Skeletal muscle cell (primary cell): ENCODE measurements around the gene RTP3.
"Not testable (repeated sequence)": the region's sequence is repeated elsewhere in the genome, so short reads cannot be mapped to it uniquely, and the experiment has no call there.

Experiments
- DNase-seq: peaks from one replicate; pipeline ENCODE4 v3.0.0-alpha.2; 2010; ENCODE audit warnings: low read depth
- H3K4me3 ChIP-seq: 2 replicates; pipeline ENCODE4 v1.5.1; 2011; ENCODE audit warnings: low read depth, mild to moderate bottlenecking, control low read depth, low read length, moderate library complexity

Gene RTP3

DNA sequence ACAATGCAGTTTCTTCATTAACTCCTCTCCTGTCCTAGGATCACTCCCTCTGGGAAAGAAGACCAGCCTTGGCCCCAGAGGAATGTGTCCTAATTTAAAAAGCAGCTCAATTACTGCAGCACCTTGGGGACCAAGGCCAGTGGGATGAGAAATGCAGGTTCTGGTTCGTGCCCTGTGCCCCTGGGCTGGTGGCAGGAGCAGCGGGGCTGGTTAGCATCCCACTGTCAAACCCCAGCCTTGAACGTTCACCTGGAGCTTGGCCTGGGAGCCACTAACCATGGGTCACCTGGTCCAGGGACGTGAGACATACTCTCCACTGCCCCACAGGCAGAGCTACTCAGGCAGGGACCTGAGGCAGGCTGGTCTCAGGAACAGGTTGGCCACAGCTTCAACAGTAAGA lies 8.4 kb upstream of the RTP3 start:
- DNase-seq, result no peak
- H3K4me3 ChIP-seq, result no peak overlapping the region

DNA sequence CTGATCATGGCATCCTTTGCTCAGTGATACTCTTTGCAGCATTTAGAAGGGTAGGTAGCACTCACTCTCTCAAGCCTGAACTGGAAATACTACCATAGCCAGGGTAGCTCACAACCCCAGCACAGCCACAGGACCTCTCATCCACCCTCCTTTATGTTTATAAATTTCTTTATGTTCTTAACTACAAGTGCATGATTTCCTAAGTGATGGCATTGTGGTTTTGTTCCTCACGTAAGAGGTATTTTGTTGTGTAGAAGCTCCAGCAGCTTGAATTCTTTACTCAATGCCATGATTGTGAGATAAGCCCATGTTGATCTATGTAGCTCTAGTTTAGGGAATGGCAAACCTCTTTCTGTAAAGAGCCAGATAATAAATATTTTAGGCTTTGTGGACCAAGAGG lies 7.9 kb upstream of the RTP3 start:
- no peak for DNase-seq
- no peak overlapping the region for H3K4me3 ChIP-seq

DNA sequence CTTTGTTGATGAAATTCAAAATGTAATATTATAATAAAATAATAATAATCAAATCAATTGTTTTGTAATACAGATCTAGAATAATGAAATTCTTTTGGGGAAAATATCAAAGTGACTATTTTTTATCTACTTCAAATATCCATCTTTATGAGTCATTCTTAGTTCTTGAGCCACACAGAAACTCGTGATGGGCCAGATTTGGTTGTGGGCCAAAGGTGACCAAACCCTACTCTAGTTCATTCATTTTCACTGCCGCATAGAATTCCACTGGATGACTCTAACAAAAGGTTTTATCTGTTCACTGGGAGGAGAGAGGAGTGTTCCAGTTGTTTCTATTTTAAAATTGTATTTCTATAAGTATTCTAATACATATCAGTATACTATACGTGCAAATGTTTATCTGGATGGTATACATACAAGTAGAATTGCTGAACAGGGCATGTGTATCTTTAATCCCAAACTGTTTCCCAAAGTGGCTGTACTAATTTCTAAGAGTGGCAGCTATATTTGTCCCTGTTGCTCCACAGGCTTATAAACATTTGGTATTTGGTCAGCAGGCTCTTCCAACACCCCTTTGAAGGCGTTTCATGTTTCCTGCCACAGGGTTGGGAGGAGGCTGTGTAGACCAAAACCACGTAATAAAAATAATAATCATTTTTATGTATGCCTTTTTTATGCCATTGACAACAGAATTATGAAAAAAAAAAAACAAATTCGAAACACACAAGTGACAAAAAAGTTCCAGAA lies 7.3 kb upstream of the RTP3 start:
- no peak for DNase-seq
- H3K4me3 ChIP-seq, result no peak overlapping the region

DNA sequence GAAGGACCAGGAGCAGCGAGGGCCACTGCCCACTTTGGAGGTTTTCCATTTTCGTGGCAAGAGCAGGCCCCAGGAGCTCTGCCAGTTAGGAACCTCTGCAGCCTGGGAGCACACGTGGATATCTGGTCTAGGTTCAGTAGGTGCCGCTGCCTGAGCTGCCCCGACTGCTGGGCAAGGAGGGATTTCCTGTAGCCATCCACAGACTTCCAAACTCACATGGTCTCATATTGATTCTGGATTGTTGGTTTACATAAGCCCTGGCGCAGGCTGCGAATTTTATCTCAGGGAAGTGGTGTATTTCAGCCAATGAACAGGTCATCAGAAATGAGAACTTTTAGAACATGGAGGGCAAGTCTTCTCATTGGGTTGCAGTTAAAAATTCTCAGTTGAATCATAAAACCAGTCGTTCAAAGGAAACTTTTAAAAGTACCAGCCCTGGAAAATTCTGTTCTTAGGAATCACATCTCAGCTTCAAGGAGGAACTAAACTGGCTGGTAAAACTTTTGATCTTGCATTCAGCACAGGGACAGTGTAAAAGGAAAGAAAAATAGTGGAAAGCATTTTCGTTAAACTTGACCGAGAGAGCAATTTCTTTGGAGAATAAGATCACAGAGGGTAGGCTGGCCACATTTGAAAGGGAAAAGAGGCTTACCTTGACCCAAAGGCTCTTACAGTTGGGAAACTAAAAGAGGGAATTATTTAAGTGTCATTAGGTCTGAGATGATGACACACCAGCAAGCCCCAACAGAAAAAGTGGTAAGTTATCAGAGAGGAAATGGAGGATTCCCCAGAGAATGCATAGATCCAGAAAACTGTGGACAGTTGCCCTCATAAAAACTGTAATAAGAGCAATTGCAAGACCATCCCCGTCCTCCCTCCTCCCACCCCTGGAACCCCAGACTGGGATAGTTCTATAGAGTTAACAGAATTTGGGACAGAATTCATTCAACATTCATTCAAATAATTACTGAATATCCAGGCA lies 6.4 kb upstream of the RTP3 start:
- DNase-seq, result no peak
- no peak overlapping the region for H3K4me3 ChIP-seq

DNA sequence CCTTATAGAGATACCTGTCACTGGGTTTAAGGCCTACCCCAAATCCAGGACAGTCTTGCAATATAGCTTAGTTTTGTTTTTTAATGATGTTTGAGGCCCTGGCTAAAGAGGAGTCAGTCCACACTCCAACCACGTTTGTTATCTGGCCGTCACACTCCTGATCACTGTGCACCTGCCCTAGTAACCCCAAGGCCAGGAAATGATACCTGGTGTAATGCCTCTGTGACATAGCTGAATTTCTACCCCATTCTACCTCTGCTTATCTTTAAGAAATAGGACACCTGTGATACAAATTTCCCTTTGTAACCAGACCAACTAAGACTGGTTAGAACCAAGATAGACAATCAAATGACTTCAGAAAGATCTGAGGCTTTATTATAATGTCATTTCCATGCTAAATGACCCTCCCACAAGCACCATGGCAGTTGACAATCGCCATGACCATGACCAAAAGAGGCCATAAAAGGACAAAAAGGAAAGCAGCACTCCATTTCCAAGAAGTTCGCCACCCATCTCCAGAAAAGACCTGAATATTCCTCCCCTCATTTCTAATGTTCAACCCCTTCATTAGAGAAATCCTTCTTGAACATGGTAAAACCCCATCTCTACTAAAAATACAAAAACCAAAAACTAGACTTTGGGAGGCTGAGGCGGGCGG lies 4.8 kb upstream of the RTP3 start:
- no peak overlapping the region for H3K4me3 ChIP-seq
- no peak for DNase-seq

DNA sequence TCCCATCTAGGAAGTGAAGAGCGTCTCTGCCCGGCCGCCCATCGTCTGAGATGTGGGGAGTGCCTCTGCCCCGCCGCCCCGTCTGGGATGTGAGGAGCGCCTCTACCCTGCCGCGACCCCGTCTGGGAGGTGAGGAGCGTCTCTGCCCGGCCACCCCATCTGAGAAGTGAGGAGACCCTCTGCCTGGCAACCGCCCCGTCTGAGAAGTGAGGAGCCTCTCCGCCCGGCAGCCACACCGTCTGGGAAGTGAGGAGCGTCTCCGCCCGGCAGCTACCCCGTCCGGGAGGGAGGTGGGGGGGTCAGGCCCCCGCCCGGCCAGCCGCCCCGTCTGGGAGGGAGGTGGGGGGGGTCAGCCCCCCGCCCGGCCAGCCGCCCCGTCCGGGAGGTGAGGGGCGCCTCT lies 3.3 kb upstream of the RTP3 start:
- H3K4me3 ChIP-seq, DNase-seq: not testable (repeated sequence)

DNA sequence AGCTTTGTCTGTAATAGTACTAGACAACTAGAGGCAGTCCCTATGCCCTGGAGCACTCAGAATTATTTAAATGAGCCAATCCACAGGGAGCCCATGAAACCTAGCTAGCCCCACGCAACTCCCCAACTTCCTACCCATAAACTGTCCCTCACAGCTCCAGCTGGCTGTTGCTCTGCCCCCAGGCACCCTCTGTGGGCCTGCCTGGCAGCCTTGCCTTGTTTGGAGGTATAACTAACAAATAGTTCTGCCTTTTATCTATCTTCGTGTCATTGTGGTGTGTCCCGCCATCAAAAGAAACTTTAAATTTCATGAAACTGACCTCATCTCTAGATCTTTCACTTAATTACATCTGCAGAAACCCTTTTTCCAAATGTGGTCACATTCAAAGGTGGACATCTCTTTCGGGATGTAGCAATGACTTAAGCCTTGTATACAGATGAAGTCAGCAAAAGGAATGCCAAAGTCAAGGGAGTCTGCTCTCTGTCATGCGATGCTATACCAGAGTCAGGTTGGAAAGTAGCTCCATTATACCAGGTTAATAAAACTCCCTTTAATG lies 1.8 kb upstream of the RTP3 start:
- H3K4me3 ChIP-seq, result no peak overlapping the region
- peak; percentile 62 for DNase-seq

DNA sequence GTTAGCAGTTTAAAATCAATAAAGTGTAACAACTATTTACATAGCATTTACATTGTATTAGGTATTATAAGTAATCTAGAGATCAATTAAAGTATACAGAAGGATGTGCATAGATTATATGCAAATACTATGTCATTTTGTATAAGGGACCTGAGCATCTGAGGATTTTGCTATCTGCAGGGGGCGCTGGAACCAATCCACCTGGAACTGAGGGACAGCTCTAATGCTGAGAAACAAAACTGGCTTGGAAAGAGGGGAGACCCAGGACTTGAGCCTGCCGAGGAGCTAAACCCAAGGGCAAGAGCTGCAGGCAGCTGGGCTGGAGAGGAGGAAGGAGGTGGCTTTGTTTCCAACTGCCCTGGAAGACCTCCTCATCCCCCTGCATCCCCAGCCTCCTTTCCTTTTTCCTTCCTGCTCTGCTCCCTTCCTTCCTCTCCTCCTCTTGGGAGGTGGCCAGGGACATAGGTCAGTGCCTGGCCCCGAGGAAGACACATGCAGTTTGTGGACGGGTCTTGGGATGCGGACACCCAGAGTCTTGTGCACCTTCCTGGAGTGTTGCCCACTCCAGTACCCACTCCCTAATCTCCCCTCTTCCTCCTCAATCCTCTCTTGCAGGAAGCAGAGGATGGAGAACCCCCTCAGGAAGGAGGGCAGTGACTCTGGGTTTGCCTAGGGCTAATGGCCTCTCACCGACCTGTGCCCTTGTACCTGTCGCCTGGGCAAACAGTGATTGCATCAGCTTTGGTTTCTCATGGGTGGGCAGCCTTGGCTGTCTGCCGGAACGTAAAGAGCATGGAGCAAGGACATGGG lies 825 bp upstream of the RTP3 start:
- DNase-seq, result no peak
- H3K4me3 ChIP-seq, result no peak overlapping the region

DNA sequence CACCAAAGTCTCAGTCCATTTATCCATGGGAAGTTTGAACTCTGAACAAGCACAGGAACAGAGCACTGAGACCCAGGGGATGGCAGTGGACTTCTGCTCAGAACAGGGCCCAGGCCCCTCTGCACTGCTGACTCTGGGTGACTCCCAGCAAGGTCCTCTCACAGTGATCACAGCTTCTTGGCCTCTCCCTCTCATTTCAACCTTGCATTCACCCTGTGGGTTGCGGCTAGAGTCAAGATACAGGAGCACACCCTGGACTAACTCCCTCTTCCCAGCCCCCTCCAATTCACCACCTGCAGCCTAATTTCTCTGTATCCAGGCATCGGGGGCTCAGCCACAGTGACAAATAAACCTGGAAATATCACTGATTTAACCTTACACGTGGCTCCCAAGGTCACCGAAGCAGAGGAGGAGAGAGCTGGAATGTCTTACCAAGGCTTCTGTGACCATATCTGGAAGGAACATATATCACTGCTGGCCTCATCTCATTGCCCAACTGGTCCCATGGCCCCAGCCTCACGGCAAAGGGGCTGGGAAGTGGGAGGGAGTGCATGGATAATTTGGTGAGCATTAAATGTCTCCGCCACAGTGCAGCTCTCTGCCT lies 1.2 kb downstream of the RTP3 start:
- H3K4me3 ChIP-seq, result no peak overlapping the region
- DNase-seq, result no peak

DNA sequence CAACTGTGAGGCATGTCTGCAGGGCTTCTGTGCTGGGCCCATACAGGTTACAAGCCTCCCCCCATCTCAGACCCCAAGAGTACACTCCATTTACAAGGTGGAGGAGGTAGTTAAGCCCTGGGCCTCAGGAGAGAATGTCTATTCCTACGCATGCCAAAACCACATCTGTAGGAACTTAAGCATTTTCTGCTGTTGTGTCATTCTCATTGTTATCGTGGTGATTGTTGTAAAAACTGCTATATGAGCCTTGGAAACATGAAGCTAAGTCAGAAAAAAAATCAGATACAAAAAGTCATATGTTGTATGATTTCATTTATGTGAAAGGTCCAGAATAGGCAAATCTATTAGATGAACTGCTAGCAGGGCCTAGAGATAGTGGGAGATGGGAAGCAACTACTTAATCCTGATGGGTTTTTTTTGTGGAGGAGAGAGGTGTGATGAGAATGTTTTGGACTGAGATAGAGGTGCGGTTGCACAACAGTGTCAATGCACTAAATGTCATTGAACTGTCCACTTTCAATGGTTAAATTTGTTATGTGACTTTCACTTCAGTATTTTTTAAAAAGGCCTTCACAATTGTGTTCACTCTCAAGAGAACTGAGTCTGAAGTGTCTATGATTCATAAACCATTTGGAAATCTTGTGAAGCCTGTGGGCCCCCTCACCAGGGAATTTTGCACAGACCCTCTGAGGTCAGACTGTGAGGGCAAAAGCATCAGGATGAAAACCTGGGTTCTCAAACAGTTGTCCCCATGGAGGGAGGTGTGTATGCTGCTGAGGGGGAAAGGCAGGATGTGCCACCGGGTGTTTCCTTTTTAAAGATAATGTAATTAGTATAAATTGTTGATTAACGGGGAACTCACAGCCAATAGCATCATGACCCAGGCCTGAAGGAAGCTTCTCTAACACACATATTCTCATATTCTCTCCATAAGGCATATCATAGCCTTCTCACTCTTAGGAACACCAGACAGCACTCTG lies 3.2 kb downstream of the RTP3 start:
- no peak overlapping the region for H3K4me3 ChIP-seq
- peak; percentile 65 for DNase-seq

DNA sequence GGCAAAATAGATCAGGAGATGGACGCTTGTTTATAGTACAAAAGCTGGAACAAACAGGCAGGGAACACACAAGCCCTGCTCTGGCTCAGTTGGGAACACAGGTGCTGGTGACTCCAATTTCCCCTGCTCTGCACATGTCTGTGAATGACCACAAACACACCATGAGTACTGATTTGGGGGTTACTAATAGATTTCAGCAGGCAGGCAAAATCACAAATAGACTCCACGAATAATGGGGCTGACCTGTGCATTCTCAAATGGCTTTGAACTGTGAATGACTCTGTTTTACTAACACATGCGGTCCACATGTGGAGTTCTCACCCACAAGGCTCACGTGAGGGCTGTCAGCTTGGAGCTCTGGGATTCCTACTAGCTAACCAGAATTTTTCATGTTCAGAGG lies 3.9 kb downstream of the RTP3 start:
- H3K4me3 ChIP-seq, result no peak overlapping the region
- DNase-seq, result no peak

DNA sequence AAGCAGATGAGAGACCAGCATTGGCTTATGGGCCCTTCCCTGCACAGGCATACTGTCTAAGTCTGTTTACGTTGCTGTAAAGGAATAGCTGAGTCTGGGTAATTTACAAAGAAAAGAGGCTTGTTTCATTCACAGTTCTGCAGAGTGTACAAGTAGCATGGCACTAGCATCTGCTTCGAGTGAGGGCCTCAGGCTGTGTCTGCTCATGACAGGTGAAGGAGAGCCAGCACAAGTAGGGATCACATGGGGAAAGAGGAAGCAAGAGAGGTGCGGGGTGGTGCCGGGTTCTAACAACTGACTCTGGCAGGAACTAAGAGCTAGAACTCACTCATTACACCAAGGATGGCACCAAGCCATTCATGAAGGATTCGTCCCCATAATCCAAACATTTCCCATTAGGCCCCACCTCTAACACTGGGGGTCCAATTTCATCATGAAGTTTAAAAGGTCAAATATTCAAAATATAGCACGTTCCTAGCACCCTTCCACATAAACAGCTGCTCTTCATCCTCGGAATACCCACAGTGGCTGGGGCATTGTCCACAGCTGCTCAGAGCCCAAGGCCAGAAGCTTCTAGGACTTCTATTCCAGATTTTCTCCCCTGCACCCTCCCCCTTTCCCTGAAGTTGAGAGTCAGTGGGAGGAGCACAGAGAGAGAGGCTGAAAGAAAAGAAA lies 5.6 kb downstream of the RTP3 start:
- DNase-seq, result no peak
- H3K4me3 ChIP-seq, result no peak overlapping the region

DNA sequence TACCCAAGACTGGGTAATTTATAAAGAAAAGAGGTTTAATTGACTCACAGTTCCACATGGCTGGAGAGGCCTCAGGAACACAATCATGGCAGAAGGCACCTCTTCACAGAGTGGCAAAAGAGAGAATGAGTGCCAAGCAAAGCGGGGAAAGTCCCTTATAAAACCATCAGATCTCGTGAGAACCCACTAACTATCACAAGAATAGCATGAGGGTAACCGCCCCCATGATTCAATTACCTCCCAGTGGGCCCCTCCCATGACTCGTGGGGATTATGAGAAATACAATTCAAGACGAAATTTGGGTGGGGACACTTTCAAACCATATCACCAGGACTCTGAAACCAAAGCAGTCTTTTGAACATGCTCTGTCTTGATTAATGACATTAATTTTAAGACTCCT lies 7.0 kb downstream of the RTP3 start:
- no peak for DNase-seq
- no peak overlapping the region for H3K4me3 ChIP-seq

DNA sequence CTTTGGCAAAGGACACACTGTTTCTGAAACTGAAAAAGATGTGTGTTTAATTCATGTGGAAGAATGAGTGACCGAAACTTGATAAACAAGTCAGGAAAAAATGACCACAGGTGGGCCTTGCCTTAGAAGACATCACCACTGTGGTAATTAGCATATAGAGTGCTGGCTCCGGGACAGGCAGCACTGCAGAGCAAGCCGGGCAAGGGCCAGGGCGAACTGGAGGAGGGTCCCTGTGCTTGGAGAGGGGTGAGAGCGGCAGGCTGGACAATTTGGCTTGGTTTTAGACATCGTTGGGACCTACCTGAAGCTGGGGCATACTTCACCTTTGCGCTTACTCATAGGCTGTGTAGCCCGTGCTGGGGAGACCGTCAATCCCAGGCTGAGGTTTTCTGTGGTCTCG lies 8.2 kb downstream of the RTP3 start:
- DNase-seq, result no peak
- no peak overlapping the region for H3K4me3 ChIP-seq

DNA sequence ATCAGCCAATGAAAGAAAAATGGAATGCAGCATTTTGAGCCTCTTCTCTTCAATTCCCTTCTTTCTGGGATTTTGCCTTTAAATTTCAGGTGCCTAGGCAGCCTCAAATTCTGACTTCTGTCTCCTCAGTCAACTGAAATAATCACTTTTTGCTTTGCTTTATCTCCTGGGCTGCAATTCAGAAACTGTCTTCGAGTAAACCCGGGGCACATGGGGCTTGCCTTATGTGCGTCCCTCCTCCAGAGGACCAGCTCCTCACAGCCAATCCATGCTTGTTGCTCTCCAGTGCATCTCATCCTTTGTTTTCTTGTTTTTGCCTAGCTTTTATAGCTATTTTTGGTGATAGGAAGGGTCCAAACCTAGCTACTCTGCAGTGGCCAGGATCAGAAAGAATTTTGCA lies 8.8 kb downstream of the RTP3 start:
- no peak overlapping the region for H3K4me3 ChIP-seq
- no peak for DNase-seq

DNA sequence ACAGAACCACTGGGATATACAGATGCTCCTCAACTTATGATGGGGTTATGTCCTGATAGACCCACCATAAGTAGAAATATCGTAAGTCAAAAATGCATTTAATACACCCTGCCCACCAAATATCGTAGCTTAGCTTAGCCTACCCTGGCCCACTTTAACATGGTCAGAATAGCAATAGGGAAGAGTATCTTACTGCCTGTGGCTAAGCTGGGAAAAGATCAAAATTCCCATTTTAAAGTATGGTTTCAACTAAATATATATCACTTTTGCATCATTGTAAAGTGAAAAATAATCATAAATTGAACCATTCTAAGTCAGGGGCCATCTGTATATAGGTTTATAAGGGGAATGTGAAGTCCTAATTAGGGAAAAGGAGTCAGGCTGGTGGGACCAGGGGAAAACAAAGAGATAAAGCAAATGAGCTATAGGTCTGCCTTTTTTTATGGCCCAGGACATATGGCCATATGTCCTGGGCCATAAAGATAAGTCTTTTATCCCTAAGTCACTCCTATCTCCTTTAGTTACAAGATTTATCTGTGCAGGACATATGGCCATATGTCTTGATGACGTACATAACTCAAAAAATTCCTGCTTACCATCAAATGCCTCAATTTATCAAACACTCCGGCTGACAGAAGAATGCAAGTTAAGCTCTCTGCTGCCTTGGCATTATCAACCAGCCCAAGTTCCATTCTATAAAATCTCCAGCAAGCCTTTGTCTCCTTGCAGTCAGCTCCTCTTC lies 11.2 kb downstream of the RTP3 start:
- no peak for DNase-seq
- no peak overlapping the region for H3K4me3 ChIP-seq
